Measurements from ENCODE around the gene PREX1.

The PREX1 gene

GRCh38 chr20:48732081-48732829 lies 95.5 kb downstream of the PREX1 start:
- Histone ChIP-seq H4K20me1 (ENCODE audit: insufficient read depth) (no peaks in the 10 kb centered on the region), H3K79me2 (ENCODE audit: insufficient read depth, low read depth) (no peaks in the 10 kb centered on the region), H3K9ac (no peak overlapping the region), H2AFZ (ENCODE audit: low read depth) (no peak overlapping the region), H3K4me1 (ENCODE audit: low read depth, poor library complexity, severe bottlenecking) (no peaks in the 10 kb centered on the region), H3K4me3 (IDR thresholded peaks at IDR 0.05; ENCODE audit: insufficient read depth, low read depth, low read length) (no peak overlapping the region), H3K27ac (no peak overlapping the region), H3K27me3 (ENCODE audit: insufficient read depth, low read depth) (no peaks in the 10 kb centered on the region), H3K4me2 (no peak overlapping the region), H3K36me3 (ENCODE audit: insufficient read depth) (no peaks in the 10 kb centered on the region)
- TF ChIP-seq CTCF (conservative IDR thresholded peaks at IDR 0.05; ENCODE audit: low read depth, low read length): no peak

- Histone ChIP-seq H3K4me1 (ENCODE audit: low read depth, poor library complexity, severe bottlenecking) (no peaks in the 10 kb centered on the region), H4K20me1 (ENCODE audit: insufficient read depth) (no peaks in the 10 kb centered on the region), H3K36me3 (ENCODE audit: insufficient read depth) (no peaks in the 10 kb centered on the region), H3K27me3 (ENCODE audit: insufficient read depth, low read depth) (no peaks in the 10 kb centered on the region), H3K9ac (no peak overlapping the region), H3K79me2 (ENCODE audit: insufficient read depth, low read depth) (no peaks in the 10 kb centered on the region), H2AFZ (ENCODE audit: low read depth) (no peak overlapping the region), H3K27ac (no peak overlapping the region), H3K4me2 (no peak overlapping the region), H3K4me3 (IDR thresholded peaks at IDR 0.05; ENCODE audit: insufficient read depth, low read depth, low read length) (no peak overlapping the region)
- no peak for TF ChIP-seq CTCF (conservative IDR thresholded peaks at IDR 0.05; ENCODE audit: low read depth, low read length)
Measured at GRCh38 chr20:48731536-48731935, 96.3 kb downstream of the PREX1 start.

GRCh38 chr20:48730977-48731376 lies 96.8 kb downstream of the PREX1 start:
- Histone ChIP-seq H4K20me1 (ENCODE audit: insufficient read depth) (no peaks in the 10 kb centered on the region), H3K4me3 (IDR thresholded peaks at IDR 0.05; ENCODE audit: insufficient read depth, low read depth, low read length) (no peak overlapping the region), H3K79me2 (ENCODE audit: insufficient read depth, low read depth) (no peaks in the 10 kb centered on the region), H2AFZ (ENCODE audit: low read depth) (no peak overlapping the region), H3K9ac (no peak overlapping the region), H3K4me1 (ENCODE audit: low read depth, poor library complexity, severe bottlenecking) (no peaks in the 10 kb centered on the region), H3K27me3 (ENCODE audit: insufficient read depth, low read depth) (no peaks in the 10 kb centered on the region), H3K4me2 (no peak overlapping the region), H3K27ac (no peak overlapping the region), H3K36me3 (ENCODE audit: insufficient read depth) (no peaks in the 10 kb centered on the region)
- TF ChIP-seq CTCF (conservative IDR thresholded peaks at IDR 0.05; ENCODE audit: low read depth, low read length): no peak

GRCh38 chr20:48729538-48729937 lies 98.3 kb downstream of the PREX1 start:
- no peak overlapping the region for H2AFZ ChIP-seq (ENCODE audit: low read depth)
- no peaks in the 10 kb centered on the region for H3K79me2 ChIP-seq (ENCODE audit: insufficient read depth, low read depth)
- H3K4me2 ChIP-seq: no peak overlapping the region
- H3K27ac ChIP-seq: no peak overlapping the region
- H3K9ac ChIP-seq: no peak overlapping the region
- H4K20me1 ChIP-seq (ENCODE audit: insufficient read depth): no peaks in the 10 kb centered on the region
- no peak overlapping the region for H3K4me3 ChIP-seq (IDR thresholded peaks at IDR 0.05; ENCODE audit: insufficient read depth, low read depth, low read length)
- H3K4me1 ChIP-seq (ENCODE audit: low read depth, poor library complexity, severe bottlenecking): no peaks in the 10 kb centered on the region
- TF ChIP-seq CTCF (conservative IDR thresholded peaks at IDR 0.05; ENCODE audit: low read depth, low read length): no peak
- no peaks in the 10 kb centered on the region for H3K27me3 ChIP-seq (ENCODE audit: insufficient read depth, low read depth)
- no peaks in the 10 kb centered on the region for H3K36me3 ChIP-seq (ENCODE audit: insufficient read depth)
